Stimulated activated memory B cell treated with anti-CD40 and anti-IgM and Interleukin-4, amounts not matched to agents 10 μg/mL and 1 μg/mL and 100 μg/mL, for 72 hours (primary cell): Measurements from ENCODE around the gene MORC4.

ENCODE experiments used
- ATAC-seq: fragments of 150-1000 bp; cut with Tn5 transposase; 2 replicates; pipeline ENCODE4 v1.10.0; 2021
- H3K27ac Mint-ChIP-seq: one replicate; pipeline ENCODE4 v1.8.0; 2022; ENCODE audit warnings: mild to moderate bottlenecking, mixed read lengths
- H3K27me3 Mint-ChIP-seq: one replicate; pipeline ENCODE4 v1.8.0; 2022; ENCODE audit warnings: mixed read lengths
- H3K36me3 Mint-ChIP-seq: one replicate; pipeline ENCODE4 v1.8.0; 2022; ENCODE audit warnings: mixed read lengths
- H3K4me1 Mint-ChIP-seq: one replicate; pipeline ENCODE4 v1.8.0; 2022; ENCODE audit warnings: mixed read lengths
- H3K4me3 Mint-ChIP-seq: one replicate; pipeline ENCODE4 v1.8.0; 2022; ENCODE audit warnings: mild to moderate bottlenecking, moderate library complexity, mixed read lengths
- H3K9me3 Mint-ChIP-seq: one replicate; pipeline ENCODE4 v1.8.0; 2022; ENCODE audit warnings: mixed read lengths

MORC4 gene

DNA sequence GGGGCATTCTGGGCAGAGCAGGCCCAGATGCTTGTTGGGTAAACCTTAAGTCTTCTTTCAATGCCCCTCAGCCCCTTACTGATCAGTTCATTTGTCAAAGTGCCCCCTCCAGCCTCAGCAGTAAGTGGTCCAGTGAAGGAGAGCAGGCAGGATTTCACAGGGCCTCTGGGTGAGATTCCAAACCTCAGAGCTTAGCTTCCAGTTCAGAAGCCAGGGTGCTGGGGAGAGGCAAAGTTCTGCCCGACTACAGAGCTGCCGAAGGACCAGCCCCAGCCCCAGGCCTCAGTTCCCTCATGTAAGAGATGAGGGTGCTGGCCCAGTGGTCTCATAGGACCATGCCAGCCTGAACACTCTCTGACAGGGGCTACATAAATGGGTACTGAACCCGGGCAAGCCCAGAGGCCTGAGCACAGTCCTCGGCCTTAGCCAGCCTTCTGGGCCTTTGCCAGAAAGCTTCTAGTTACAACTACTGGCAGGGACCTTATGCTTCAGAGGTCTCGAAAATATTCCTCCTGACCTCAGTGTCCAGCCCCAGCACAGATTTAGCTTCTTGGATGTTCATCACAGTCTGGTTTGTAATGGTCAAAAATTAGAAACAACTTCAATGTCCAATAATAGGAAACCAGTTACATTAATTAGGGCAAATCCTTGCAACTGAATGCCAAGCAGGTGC, 96.0 kb downstream of the MORC4 start:
- Mint-ChIP-seq H3K4me1 (no peaks in the 10 kb centered on the region), H3K27me3 (no peaks in the 10 kb centered on the region), H3K4me3 (no peak overlapping the region), H3K36me3 (no peaks in the 10 kb centered on the region), H3K27ac (no peak overlapping the region), H3K9me3 (no peaks in the 10 kb centered on the region)
- ATAC-seq: no peak

DNA sequence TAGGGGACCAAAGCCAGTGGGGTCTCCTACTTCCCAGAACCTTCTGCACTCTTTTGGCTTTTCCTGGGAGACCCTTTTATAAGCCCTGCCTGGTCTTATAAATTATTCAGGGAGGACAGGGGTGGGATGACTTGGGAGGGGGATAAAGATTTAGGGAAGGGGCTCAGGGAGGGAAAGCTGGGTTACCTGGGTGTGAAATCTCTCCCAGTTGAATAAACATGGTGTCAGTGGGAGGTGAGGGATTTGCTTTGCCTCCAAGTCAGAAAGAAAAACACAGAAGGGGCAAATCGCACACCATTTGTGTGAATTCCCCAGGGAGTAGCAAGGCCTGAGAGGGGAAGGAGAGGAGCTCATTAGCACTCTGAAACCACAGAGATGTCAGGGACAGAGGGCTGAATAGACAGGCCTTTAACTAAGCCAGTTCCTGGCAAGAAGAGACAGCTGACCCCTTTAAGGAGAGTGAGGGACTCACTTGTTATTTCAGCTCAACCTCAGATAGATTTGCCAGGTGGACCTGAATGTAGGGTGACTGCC, 96.7 kb downstream of the MORC4 start, which contains the start of gene RIPPLY1:
Gene RIPPLY1, minus strand, starts transcription at position 51 of the 534 bp plus-strand sequence. CDS start 54 bp downstream, outside the sequence.
- Mint-ChIP-seq H3K9me3 (no peaks in the 10 kb centered on the region), H3K27me3 (no peaks in the 10 kb centered on the region), H3K27ac (no peak within 1 kb of the TSS), H3K4me3 (no peak within 1 kb of the TSS), H3K36me3 (no peaks in the 10 kb centered on the region), H3K4me1 (no peaks in the 10 kb centered on the region)
- ATAC-seq: no peak

DNA sequence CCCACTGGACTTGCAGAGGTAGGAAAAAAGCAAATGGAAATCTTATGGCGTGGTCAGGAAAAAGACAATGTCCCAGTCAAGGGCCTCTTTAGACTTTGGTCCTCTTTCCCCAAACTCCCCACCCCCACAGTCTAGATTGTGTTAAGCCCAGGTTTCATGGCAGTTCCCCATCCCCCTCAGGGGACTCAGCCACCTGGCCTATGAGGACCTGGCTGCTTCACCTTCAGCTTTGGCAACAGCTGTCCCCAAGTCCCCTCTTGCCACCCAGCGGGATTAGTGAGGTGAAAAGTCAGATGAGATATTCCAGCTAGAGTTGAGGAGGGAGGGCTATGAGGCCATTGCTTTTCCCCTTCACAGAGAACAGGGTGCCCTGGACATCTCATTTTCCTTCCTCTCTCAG, 97.3 kb downstream of the MORC4 start:
- Mint-ChIP-seq H3K27ac (no peak overlapping the region), H3K4me3 (no peak overlapping the region), H3K4me1 (no peaks in the 10 kb centered on the region), H3K9me3 (no peaks in the 10 kb centered on the region), H3K27me3 (no peaks in the 10 kb centered on the region), H3K36me3 (no peaks in the 10 kb centered on the region)
- ATAC-seq: no peak

DNA sequence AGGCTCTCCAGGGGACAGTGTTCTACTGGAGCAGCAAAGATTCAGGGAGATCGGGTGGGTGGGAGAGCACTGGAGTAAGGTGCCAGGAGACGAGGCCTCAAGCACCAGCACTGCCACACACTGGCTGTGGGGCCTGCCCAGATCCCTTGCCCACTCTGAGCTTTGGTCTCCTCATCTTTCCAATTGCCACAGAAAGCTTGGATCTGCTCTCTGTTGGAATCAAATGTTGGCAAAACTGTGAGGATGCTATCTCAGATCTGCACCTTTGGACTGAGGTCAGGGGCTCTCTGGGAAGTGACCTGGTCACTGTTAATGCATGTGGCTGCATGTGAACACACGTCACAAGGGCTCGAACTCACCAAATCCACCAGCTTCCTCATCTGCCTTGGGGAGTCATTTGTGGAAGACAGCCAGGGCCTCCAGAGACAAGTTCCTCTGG, 98.2 kb downstream of the MORC4 start:
- Mint-ChIP-seq H3K9me3 (no peaks in the 10 kb centered on the region), H3K36me3 (no peaks in the 10 kb centered on the region), H3K4me1 (no peaks in the 10 kb centered on the region), H3K27ac (no peak overlapping the region), H3K27me3 (no peaks in the 10 kb centered on the region), H3K4me3 (no peak overlapping the region)
- no peak for ATAC-seq

DNA sequence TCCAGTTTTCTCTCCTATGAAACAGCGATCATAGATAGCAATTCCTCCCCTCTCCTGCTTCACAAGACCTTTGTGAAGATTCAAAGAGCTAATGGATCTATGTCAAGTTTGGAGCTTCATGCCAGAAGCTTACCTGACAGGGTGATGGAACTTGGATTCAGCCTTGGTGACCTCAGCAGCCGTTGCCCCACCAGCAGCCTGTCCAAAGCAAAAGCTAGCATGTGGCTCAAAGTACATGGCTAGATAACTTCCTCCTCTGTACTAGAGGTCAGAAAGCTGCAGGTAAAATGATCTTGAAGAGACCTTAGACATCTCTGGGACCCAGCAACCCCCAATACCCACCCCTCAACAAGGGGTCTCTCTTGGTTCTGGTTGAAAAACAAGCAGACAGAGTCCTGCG, 98.7 kb downstream of the MORC4 start:
- ATAC-seq: no peak
- Mint-ChIP-seq H3K4me3 (no peak overlapping the region), H3K27me3 (no peaks in the 10 kb centered on the region), H3K27ac (no peak overlapping the region), H3K36me3 (no peaks in the 10 kb centered on the region), H3K9me3 (no peaks in the 10 kb centered on the region), H3K4me1 (no peaks in the 10 kb centered on the region)

DNA sequence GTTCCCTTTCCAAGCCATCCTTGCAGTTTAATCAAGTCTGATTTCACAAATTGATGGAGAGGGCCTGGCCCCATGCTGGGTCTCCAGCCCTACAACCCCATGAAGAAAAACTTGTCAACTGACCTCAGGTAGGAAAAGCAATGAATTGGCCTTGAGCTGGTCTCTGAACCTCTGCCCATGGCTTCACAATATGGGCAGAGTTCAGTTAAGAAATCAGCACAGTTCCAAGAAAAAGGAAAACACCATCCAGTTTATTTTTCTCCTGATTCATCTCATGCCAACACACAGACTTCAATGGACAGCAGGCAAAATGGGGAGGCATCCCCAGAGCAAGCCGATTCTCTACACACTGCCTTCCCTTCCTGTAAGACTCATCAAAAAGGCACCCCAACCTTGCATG, 100.2 kb downstream of the MORC4 start:
- Mint-ChIP-seq H3K27me3 (no peaks in the 10 kb centered on the region), H3K36me3 (no peaks in the 10 kb centered on the region), H3K9me3 (no peaks in the 10 kb centered on the region), H3K4me3 (no peak overlapping the region), H3K27ac (no peak overlapping the region), H3K4me1 (no peaks in the 10 kb centered on the region)
- no peak for ATAC-seq

DNA sequence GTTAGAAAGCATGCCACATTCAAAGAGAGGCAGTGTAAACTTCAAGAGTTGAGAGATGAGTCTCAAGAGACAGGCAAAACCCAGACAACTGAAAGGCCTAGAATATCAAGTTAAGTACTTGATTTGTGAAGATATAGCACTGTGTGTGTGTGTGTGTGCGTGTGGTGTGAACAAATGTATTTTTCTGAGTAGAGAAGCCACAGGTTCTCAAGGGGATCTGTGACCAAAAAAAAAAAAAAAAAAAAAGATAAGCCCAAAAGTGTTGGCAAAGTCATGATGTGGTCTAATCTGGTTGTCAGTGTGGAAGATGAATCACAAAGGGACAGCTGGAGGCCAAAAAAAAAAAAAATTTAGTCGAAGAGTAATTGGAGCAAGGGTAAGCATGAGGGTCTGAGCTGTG, 100.7 kb downstream of the MORC4 start:
- Mint-ChIP-seq H3K4me1 (no peaks in the 10 kb centered on the region), H3K27ac (no peak overlapping the region), H3K27me3 (no peaks in the 10 kb centered on the region), H3K9me3 (no peaks in the 10 kb centered on the region), H3K36me3 (no peaks in the 10 kb centered on the region), H3K4me3 (no peak overlapping the region)
- ATAC-seq: no peak

DNA sequence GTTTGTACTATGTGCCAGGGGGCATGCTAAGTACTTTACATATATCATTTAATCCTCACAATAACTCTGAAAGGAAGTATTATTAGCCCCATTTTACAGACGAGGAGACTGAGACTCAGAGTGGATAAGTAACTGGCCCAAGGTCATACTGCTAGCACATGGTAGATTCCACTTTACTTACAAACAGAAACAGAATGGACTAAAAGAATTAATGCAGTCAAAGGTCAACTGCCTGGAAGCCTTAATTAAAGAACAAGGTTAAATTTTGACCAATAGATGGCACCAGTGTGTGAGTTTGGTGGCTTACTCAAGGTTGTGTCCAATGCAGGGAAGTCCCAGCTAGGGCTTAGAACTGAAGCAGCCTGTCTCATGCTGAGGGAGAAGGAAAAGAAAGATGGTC, 101.5 kb downstream of the MORC4 start:
- Mint-ChIP-seq H3K4me1 (no peaks in the 10 kb centered on the region), H3K27me3 (peaks cover 1% of the 10 kb centered on the region), H3K27ac (no peak overlapping the region), H3K9me3 (no peaks in the 10 kb centered on the region), H3K4me3 (no peak overlapping the region), H3K36me3 (no peaks in the 10 kb centered on the region)
- peak; percentile 57 for ATAC-seq

DNA sequence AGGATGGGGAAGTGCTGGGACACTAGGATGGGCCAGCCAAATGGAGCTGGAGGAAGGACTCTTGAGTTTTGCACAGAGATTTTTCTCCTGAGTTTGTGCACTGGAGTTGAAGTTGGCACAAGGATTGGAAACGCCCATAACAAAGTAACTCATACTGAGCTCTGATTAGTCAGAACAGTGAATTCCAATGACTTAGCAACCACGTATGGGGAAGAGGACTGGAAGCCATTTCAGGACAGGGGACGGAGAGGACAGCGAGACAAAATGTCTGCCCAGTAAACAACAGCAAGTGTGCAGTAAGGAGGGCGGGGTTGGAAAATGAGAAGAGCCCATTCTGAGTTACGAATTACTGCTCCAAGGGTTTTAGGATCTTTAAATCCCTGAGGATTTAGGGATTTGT, 102.8 kb downstream of the MORC4 start:
- ATAC-seq: no peak
- no peaks in the 10 kb centered on the region for H3K9me3 Mint-ChIP-seq
- no peaks in the 10 kb centered on the region for H3K36me3 Mint-ChIP-seq
- H3K4me1 Mint-ChIP-seq: no peaks in the 10 kb centered on the region
- H3K4me3 Mint-ChIP-seq: no peak overlapping the region
- H3K27ac Mint-ChIP-seq: no peak overlapping the region
- peaks cover 7% of the 10 kb centered on the region for H3K27me3 Mint-ChIP-seq

DNA sequence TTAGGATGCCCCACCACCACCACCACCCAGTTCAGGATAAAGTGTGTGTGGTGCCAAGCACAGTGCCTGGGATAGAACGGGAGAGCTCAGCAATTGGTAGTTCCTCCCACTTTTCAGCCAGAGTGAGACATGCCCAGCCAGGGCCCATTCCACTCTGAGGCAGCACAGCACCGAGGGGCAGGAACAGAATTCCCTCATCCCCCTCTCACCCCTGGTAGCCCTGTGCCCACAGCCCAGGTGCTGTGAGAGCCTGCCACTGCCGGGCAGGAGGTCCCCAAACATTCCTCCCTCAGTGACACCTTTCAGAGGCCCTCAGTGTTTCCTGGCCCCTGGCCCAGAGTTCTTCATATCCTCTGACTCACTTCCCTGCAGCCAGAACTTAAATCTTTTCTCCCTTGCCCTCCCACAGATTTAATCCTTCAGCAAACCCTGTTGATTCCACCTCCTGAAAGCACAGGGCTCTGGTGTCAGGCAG, 105.0 kb downstream of the MORC4 start:
- no peak for ATAC-seq
- no peaks in the 10 kb centered on the region for H3K4me1 Mint-ChIP-seq
- H3K4me3 Mint-ChIP-seq: no peak overlapping the region
- no peaks in the 10 kb centered on the region for H3K9me3 Mint-ChIP-seq
- H3K27me3 Mint-ChIP-seq: peaks cover 7% of the 10 kb centered on the region
- no peak overlapping the region for H3K27ac Mint-ChIP-seq
- no peaks in the 10 kb centered on the region for H3K36me3 Mint-ChIP-seq

DNA sequence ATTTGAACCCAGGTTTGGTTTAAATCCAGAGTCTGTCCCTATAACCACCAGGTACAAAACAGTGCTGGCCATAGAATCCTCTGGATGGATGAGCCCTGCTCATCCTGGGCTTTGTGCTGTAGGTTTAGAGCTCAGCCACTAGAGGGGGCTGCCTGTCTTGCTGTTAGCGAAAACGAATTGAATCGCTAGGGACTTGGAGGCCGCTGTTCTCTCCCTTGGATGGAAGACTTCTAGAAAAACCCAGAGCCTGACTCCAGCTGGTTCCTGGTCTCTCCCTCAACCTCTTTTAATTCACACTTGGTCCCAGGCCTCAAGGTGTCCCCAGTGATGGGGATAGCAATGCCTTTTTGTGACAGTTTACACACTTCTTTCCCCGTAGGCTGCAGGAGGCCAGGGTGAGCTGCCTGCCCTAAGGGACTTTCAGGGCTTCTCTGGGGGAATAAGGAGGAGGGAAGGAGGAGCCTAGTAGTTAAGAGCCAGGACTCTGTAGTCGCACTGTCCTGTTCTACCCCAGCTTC, 105.6 kb downstream of the MORC4 start:
- no peaks in the 10 kb centered on the region for H3K36me3 Mint-ChIP-seq
- no peak overlapping the region for H3K27ac Mint-ChIP-seq
- no peaks in the 10 kb centered on the region for H3K4me1 Mint-ChIP-seq
- no peak for ATAC-seq
- no peaks in the 10 kb centered on the region for H3K9me3 Mint-ChIP-seq
- no peak overlapping the region for H3K4me3 Mint-ChIP-seq
- H3K27me3 Mint-ChIP-seq: peaks cover 7% of the 10 kb centered on the region

DNA sequence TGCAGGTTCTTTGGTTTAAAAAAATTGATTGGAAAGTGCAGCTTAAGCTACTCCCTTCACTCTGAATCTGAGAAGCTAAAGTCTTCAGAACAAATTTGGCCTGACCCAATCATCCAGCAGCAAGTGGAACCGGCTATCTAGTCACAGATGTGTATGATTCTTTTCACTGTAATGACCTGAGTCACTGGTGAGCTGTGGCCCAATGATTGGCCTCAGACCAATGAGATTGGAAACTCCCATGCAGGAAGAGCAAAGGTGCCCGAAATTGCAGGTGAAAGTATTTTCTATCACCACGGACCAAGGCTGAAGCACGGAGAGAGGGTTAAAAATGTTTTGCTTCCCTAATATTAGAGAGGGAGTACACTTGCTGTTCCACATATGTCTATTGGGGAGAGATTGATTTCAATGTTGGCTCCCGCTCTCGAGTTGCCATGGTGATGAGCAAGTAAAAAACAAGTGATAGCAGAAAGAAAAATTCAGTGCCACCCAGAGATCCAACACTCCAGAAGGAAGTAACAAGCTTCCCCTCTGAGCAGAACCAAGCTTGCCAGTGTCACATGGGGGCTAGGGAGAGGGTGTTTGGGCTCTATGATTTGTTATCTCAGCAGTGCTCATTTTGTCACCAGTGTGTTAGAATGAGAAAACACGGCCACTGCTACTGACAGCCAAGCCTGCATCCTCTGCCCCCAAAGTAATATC, 108.1 kb downstream of the MORC4 start:
- Mint-ChIP-seq H3K36me3 (no peaks in the 10 kb centered on the region), H3K4me3 (no peak overlapping the region), H3K27me3 (peaks cover 7% of the 10 kb centered on the region), H3K4me1 (no peaks in the 10 kb centered on the region), H3K27ac (no peak overlapping the region), H3K9me3 (no peaks in the 10 kb centered on the region)
- ATAC-seq: no peak
